Endothelial cell of hepatic sinusoid (primary cell): ENCODE results near the gene GNG4.
"Not testable (repeated sequence)": the region's sequence is repeated elsewhere in the genome, so short reads cannot be mapped to it uniquely, and the experiment has no call there.

Source experiments
- in situ Hi-C: cut with HindIII; loops from 2 replicates; pipeline ENCODE4 v1.10.0; 2017; ENCODE audit warnings: low sequenced_read_pairs

GNG4 gene

GRCh38 chr1:235628316-235629005 lies 21.1 kb downstream of the GNG4 start:
- in situ Hi-C loops: loop anchor here (5.0 kb wide), 1 partner anchor 111 kb away; no protein-coding TSS in a partner anchor

- in situ Hi-C loops: loop anchor here (5.0 kb wide), 1 partner anchor 109 kb away; no protein-coding TSS in a partner anchor
Observed at GRCh38 chr1:235625831-235626230, 23.8 kb downstream of the GNG4 start.

- in situ Hi-C loops: loop anchor here (5.0 kb wide), 1 partner anchor 108 kb away; no protein-coding TSS in a partner anchor
Observed at GRCh38 chr1:235625340-235625739, 24.2 kb downstream of the GNG4 start.

GRCh38 chr1:235624721-235625333 lies 24.8 kb downstream of the GNG4 start:
- in situ Hi-C loops: loop anchor here (5.0 kb wide), 1 partner anchor 108 kb away; no protein-coding TSS in a partner anchor

GRCh38 chr1:235622936-235623779 lies 26.4 kb downstream of the GNG4 start:
- in situ Hi-C loops: no loop called here

GRCh38 chr1:235619149-235619548 lies 30.4 kb downstream of the GNG4 start:
- in situ Hi-C loops: not testable (repeated sequence)

- in situ Hi-C loops: no loop called here
Observed at GRCh38 chr1:235617808-235618207, 31.8 kb downstream of the GNG4 start.

GRCh38 chr1:235617140-235617539 lies 32.4 kb downstream of the GNG4 start:
- in situ Hi-C loops: no loop called here

GRCh38 chr1:235614442-235614954 lies 35.1 kb downstream of the GNG4 start:
- in situ Hi-C loops: no loop called here

GRCh38 chr1:235613602-235614001 lies 36.0 kb downstream of the GNG4 start:
- in situ Hi-C loops: no loop called here

GRCh38 chr1:235612761-235613160 lies 36.8 kb downstream of the GNG4 start:
- in situ Hi-C loops: no loop called here

- in situ Hi-C loops: no loop called here
Observed at GRCh38 chr1:235610157-235610556, 39.4 kb downstream of the GNG4 start.

GRCh38 chr1:235608278-235608677 lies 41.3 kb downstream of the GNG4 start:
- in situ Hi-C loops: no loop called here

- in situ Hi-C loops: no loop called here
Observed at GRCh38 chr1:235607284-235607683, 42.3 kb downstream of the GNG4 start.

- in situ Hi-C loops: no loop called here
Observed at GRCh38 chr1:235601104-235601503, 48.5 kb downstream of the GNG4 start.

GRCh38 chr1:235599536-235599935 lies 50.0 kb downstream of the GNG4 start:
- in situ Hi-C loops: no loop called here

GRCh38 chr1:235597867-235598553 lies 51.6 kb downstream of the GNG4 start:
- in situ Hi-C loops: no loop called here

GRCh38 chr1:235595079-235595478 lies 54.5 kb downstream of the GNG4 start:
- in situ Hi-C loops: no loop called here

- in situ Hi-C loops: not testable (repeated sequence)
Observed at GRCh38 chr1:235594281-235594895, 55.2 kb downstream of the GNG4 start.

- in situ Hi-C loops: no loop called here
Observed at GRCh38 chr1:235588916-235589515, 60.6 kb downstream of the GNG4 start.
